ENCODE results near the gene KCNMA1. TPM values are rescaled to one million over a fixed set of nuclear protein-coding genes. Genes with fewer than 3 reads are reported as not detected.

Gene KCNMA1
- total RNA-seq, 3 donors from 2014 or later = 45.4 to 312 (median 62.4) TPM

DNA sequence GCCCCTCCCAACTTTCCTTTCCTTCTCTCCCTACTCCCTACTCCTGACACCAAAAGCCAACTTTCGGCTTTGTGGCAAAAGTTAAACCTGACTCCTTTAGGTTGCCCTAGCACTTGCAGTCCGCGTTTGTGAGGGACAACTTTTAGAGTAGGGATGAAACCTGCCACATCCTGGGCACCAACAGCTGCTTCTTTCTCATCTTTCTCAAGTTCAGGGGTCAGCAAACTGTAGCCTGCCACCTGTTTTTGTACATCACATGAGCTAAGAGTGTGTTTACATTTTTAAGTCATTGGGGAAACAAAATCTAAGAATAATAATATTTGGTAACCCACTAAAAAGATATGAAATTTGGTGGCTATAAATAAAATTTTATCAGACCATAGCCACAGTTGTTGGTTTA is 660.6 kb downstream of the KCNMA1 start:
- no peak for TF ChIP-seq CTCF (IDR thresholded peaks at IDR 0.05)
- no peaks in the 10 kb centered on the region for H3K9me3 ChIP-seq
- no peaks in the 10 kb centered on the region for H3K4me1 ChIP-seq (ENCODE audit: low read depth)
- DNase-seq (no peak), ATAC-seq (no peak)
- no peaks in the 10 kb centered on the region for H3K36me3 ChIP-seq (ENCODE audit: low read depth)
- intact Hi-C loops (cut with DNase I, micrococcal nuclease) = loop anchor here in 1 of 2 donors (10.0 kb wide), 1 partner anchor 422 kb away; no protein-coding TSS in a partner anchor
- no peak overlapping the region for H3K4me3 ChIP-seq

GRCh38 chr10:76976142-76976541 is 661.5 kb downstream of the KCNMA1 start:
- no peak for DNase-seq
- no peaks in the 10 kb centered on the region for H3K9me3 ChIP-seq
- H3K36me3 ChIP-seq (ENCODE audit: low read depth) = no peaks in the 10 kb centered on the region
- TF ChIP-seq CTCF (IDR thresholded peaks at IDR 0.05) = no peak
- no peak overlapping the region for H3K4me3 ChIP-seq
- intact Hi-C loops (cut with DNase I, micrococcal nuclease) = loop anchor here in 1 of 2 donors (10.0 kb wide), 1 partner anchor 421 kb away; no protein-coding TSS in a partner anchor
- H3K4me1 ChIP-seq (ENCODE audit: low read depth) = no peaks in the 10 kb centered on the region
- no peak for ATAC-seq

DNA sequence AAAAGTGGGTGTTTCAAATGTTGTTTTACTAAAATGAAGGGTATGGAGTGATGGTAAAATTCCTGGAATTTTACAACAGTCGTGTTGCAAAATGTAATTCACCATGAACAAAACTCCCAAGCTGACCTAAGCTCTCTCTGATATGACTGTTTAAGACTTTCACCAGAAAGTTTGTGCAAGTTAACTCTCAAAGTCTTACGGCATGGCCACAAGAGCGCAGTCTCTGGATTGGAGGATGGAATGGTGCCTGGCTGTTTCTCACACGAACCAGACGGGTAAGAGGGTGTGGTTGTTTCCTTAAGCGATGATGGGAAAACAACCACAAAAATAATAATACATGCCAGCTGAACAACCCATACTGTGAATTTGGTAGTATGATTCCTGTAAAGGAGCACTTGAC is 662.5 kb downstream of the KCNMA1 start:
- DNase-seq = no peak
- ATAC-seq = no peak
- TF ChIP-seq CTCF (IDR thresholded peaks at IDR 0.05) = no peak
- no peaks in the 10 kb centered on the region for H3K9me3 ChIP-seq
- H3K4me3 ChIP-seq = no peak overlapping the region
- no peaks in the 10 kb centered on the region for H3K36me3 ChIP-seq (ENCODE audit: low read depth)
- intact Hi-C loops (cut with DNase I, micrococcal nuclease) = loop anchor here in 1 of 2 donors (10.0 kb wide), 1 partner anchor 420 kb away; no protein-coding TSS in a partner anchor
- H3K4me1 ChIP-seq (ENCODE audit: low read depth) = no peaks in the 10 kb centered on the region

DNA sequence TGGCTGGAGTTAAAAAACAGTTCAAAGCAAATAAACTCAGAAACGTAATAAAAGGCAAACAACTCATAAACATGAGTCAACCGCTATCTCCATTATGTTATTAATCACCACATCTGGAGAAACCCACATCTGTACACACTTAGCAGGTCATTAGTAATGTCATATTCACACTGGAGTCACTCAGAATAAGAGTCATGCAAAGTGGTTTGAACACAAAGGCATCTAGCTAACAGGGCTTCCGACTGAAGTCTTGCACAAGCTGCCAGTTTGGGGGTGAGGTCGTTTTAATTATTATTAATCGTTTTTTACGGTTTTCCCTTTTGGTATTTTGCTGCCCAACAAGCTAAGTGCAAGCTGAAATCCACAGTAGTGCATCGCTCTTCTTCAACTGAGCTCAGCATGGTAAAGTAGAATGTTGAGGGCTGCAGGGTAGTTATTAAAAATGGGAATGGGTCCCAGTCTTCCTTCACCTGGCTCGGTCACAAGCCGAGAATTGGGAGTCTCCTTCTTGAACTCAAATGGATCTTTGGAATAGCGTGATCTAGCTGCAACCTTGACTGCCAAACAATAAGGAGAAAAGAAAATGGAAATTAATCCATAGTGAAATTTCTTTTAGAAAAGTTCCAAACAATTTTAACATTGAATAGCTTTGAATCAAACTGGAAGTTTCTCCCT is 663.5 kb downstream of the KCNMA1 start:
- intact Hi-C loops (cut with DNase I, micrococcal nuclease) = loop anchor here in 1 of 2 donors (10.0 kb wide), 1 partner anchor 419 kb away; no protein-coding TSS in a partner anchor
- no peaks in the 10 kb centered on the region for H3K36me3 ChIP-seq (ENCODE audit: low read depth)
- H3K9me3 ChIP-seq = no peaks in the 10 kb centered on the region
- ATAC-seq (no peak), DNase-seq (no peak)
- H3K4me1 ChIP-seq (ENCODE audit: low read depth) = no peaks in the 10 kb centered on the region
- H3K4me3 ChIP-seq = no peak overlapping the region
- no peak for TF ChIP-seq CTCF (IDR thresholded peaks at IDR 0.05)

DNA sequence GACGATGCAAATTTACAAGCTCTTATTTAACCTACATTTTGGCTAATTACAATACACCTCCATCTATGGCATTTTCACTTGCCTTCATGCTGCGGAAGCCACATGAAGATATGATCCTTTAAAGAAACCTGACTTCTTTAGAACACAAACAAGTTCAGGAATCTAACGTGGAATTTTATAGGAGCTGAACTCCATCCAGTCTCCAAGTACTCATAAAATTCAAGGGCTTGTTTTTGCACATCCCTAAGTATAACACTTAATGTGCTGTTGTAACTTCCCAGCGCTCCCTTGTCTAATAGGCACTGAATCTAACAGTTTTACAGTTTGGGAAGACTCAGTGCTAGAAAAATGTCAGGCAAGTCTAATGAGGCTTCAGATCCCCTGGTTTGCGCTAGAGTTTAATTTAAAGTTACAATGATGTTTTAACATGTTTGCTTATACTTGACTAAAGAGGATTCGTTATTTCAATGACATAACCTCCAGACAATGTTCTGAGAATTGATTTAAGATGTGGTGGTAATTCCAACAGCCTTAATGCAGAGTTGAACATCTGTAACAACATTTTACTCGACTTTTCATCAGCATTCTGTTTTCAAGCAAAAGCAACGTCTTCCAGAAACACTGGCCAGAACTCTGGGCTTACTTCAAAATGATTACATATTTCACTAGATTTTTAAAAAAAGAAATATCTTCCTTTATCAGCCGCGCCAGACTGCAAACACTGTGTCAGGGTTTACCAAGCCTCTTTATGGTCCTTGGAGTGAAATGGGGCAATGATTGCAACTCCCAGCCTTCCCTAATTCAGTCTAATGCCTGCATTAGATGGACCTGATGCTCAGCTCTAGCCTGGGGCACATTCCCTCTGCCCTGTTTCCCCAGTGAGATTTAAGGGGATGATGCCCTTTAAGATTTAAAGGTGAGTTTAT is 664.3 kb downstream of the KCNMA1 start:
- intact Hi-C loops (cut with DNase I, micrococcal nuclease) = loop anchor here in 1 of 2 donors (10.0 kb wide), 1 partner anchor 419 kb away; no protein-coding TSS in a partner anchor
- ATAC-seq = no peak
- Histone ChIP-seq H3K4me1 (ENCODE audit: low read depth) (no peaks in the 10 kb centered on the region), H3K4me3 (no peak overlapping the region), H3K9me3 (no peaks in the 10 kb centered on the region), H3K36me3 (ENCODE audit: low read depth) (no peaks in the 10 kb centered on the region)
- TF ChIP-seq CTCF (IDR thresholded peaks at IDR 0.05) = no peak
- DNase-seq = no peak
